ENCODE measurements around the gene RASL11B.

- TF ChIP-seq CTCF (IDR thresholded peaks at IDR 0.05) (no peak), POLR2A (IDR thresholded peaks at IDR 0.05) (no peak)
Observed at GRCh38 chr4:52856801-52857200, 5.3 kb upstream of the RASL11B start.

Measured in adrenal gland (tissue), 5 donors.